Common myeloid progenitor, CD34-positive (primary cell): ENCODE results near the gene DACH1.

Experiments
- CTCF ChIA-PET: fragments of 350-600 bp; sonication (Branson Sonifier 250); formaldehyde crosslinking; loops from one replicate; lab custom pipeline; 2021; ENCODE audit warnings: antibody characterized with exemption; lab: Charles Lee
- POLR2A ChIA-PET: fragments of 350-600 bp; sonication (Branson Sonifier 250); formaldehyde crosslinking; loops from one replicate; lab custom pipeline; 2021; ENCODE audit warnings: antibody characterized with exemption; lab: Charles Lee
- DNase-seq, 3 donors: peaks; one replicate each; pipeline versions ENCODE4 v3.0.0 to v3.0.0-alpha.2; 2013
- H3K27ac ChIP-seq, 2 experiments: 1 replicate in 1 of 2; 2 replicates in 1 of 2; pipeline ENCODE4 v1.7.0; 2013; ENCODE audit warnings: inconsistent platforms in 2 of 2, low read length in 2 of 2, mild to moderate bottlenecking in 2 of 2, low read depth in 1 of 2, moderate library complexity in 1 of 2; ENCODE audit not compliant: severe bottlenecking in 2 of 2, insufficient read depth in 1 of 2, poor library complexity in 1 of 2
- H3K27me3 ChIP-seq, 5 experiments: replicated peaks in 2 of 5; 1 replicate in 3 of 5; 2 replicates in 2 of 5; pipeline versions ENCODE4 v1.6.1 to v1.7.0; 2013; ENCODE audit warnings: low read length in 4 of 5, mild to moderate bottlenecking in 2 of 5, moderate library complexity in 2 of 5, inconsistent platforms in 1 of 5; ENCODE audit not compliant: insufficient read depth in 5 of 5, control insufficient read depth in 4 of 5
- H3K36me3 ChIP-seq, 4 experiments: 1 replicate in 2 of 4; 2 replicates in 2 of 4; pipeline versions ENCODE4 v1.6.1 to v1.7.0; 2013; ENCODE audit warnings: low read length in 3 of 4, control low read depth in 1 of 4, mild to moderate bottlenecking in 1 of 4; ENCODE audit not compliant: control insufficient read depth in 4 of 4, insufficient read depth in 4 of 4
- H3K4me1 ChIP-seq, 4 experiments: 1 replicate in 3 of 4; 2 replicates in 1 of 4; pipeline versions ENCODE4 v1.6.1 to v1.7.1; 2013; ENCODE audit warnings: low read length in 3 of 4, mild to moderate bottlenecking in 3 of 4, control low read depth in 1 of 4, inconsistent platforms in 1 of 4, moderate library complexity in 1 of 4; ENCODE audit not compliant: control insufficient read depth in 4 of 4, insufficient read depth in 4 of 4; ENCODE audit errors: control extremely low read depth in 1 of 4
- H3K4me3 ChIP-seq, 7 experiments: 1 replicate in 4 of 7; 2 replicates in 3 of 7; pipeline versions ENCODE4 v1.5.1 to v1.7.0; 2013; ENCODE audit warnings: mild to moderate bottlenecking in 7 of 7, low read length in 6 of 7, moderate library complexity in 6 of 7, inconsistent platforms in 2 of 7, low read depth in 2 of 7, control low read depth in 1 of 7; ENCODE audit not compliant: insufficient read depth in 4 of 7, control insufficient read depth in 1 of 7; ENCODE audit errors: extremely low read depth in 1 of 7
- H3K9me3 ChIP-seq, 5 experiments: 1 replicate in 4 of 5; 2 replicates in 1 of 5; pipeline versions ENCODE4 v1.6.1 to v1.7.1; 2013; ENCODE audit warnings: low read length in 4 of 5, mild to moderate bottlenecking in 2 of 5, inconsistent platforms in 1 of 5, low read depth in 1 of 5, moderate library complexity in 1 of 5; ENCODE audit not compliant: control insufficient read depth in 4 of 5, insufficient read depth in 2 of 5; ENCODE audit errors: control extremely low read depth in 1 of 5
- WGBS: methylation state at CpG from one replicate; pipeline ENCODE4 v1.1.5; 2013; ENCODE audit not compliant: insufficient coverage; 5-methylcytosine and 5-hydroxymethylcytosine counted together

DACH1 gene

DNA sequence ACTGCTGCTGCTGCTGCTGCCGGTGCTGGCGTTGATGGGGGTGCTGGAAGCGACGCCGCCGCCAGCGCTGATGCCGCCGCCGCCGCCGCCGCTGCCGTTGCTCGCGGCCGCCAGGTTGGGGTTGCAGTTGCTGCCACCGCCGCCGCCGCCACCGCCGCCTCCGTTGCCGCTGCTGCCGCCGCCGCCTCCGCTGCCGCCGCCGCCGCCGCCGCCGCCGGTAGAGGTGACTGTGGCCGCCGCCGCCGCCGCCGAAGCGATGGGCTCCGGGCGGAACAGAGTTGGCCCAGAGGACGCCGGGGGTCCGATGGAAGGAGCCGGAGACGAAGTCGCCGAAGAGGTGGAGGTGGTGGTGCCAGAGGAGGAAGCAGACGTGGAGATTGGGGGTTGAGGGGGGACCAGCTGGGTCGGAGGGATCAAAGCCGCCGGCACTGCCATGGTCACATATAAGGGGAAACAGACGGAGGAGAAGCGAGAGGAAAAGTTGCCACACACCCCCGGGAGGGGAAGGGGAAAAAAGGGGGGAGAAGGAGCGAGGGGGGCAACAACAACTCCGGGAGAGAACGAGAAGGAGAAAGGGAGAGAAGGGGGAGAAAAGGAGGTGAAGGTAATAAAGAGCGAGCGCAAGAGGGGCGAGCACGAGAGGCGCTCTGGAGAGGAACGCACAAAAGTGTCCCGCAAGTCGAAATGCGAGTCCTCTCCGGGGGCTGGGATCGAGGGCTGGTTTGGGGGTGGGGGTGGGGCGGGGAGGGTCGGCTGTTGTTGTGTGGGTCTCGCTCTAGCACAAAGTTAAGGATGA lies 471 bp downstream of the DACH1 start:
- H3K4me1 ChIP-seq, result peaks cover 7 to 43% (median 22%) of the 10 kb centered on the region in 4 experiments
- peak overlapping the region; percentile 76 to 99 (median 98) for H3K4me3 ChIP-seq
- H3K9me3 ChIP-seq, result no peaks in the 10 kb centered on the region
- H3K27me3 ChIP-seq, result no peaks in the 10 kb centered on the region
- H3K27ac ChIP-seq, result peak overlapping the region; percentile 66 to 79
- no peaks in the 10 kb centered on the region for H3K36me3 ChIP-seq
- ChIA-PET POLR2A (interaction anchor here (0.5 to 1.3 kb wide), 3 partner anchors 12 to 110 kb away, joined by 3 to 5 read pairs (median 3); no protein-coding TSS in a partner anchor), CTCF (interaction anchor here (1.3 to 4.2 kb wide), 3 partner anchors 12 to 253 kb away, joined by 3 to 32 read pairs (median 3); no protein-coding TSS in a partner anchor)
- 0% methylated on average over 46 of the region's 77 CpGs for WGBS
- peak; percentile 44 to 88 (median 87) for DNase-seq

DNA sequence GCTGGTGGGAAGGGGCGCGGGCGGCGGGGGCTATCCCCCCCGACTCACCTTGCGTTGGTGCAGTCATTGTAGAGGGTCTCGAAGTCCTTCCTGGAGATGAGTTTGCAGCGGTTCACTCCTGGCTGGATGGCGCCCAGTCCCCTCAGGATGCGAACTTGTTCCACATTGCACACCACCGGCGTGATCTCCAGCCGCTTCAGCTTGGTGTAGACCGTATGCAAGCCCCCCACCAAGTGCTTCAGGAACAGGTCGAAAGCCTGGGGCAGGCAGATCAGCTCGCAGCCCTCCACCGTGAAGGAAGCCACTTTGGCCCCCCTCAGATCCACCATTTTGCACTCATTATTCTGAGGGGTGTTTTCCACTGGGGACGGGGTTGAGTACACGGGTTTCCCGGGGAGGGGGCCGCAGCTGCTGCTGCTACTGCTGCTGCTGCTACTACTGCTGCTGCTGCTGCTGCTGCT lies 1.1 kb downstream of the DACH1 start:
- H3K4me3 ChIP-seq, result peak overlapping the region; percentile 76 to 99 (median 98)
- H3K27me3 ChIP-seq, result no peaks in the 10 kb centered on the region
- no peaks in the 10 kb centered on the region for H3K9me3 ChIP-seq
- H3K4me1 ChIP-seq, result peaks cover 9 to 49% (median 23%) of the 10 kb centered on the region in 4 experiments
- peak overlapping the region; percentile 77 to 85 for H3K27ac ChIP-seq
- no peaks in the 10 kb centered on the region for H3K36me3 ChIP-seq
- CTCF ChIA-PET, result interaction anchor here (1.3 kb wide), 1 partner anchor 51 kb away, joined by 3 read pairs; no protein-coding TSS in a partner anchor
- peak in 2 of 3 donors; percentile 17 to 59 for DNase-seq
- 0% methylated on average over 19 of the region's 21 CpGs for WGBS
- POLR2A ChIA-PET, result interaction anchor here (0.5 to 1.3 kb wide), 2 partner anchors 38 to 109 kb away, joined by 3 read pairs; no protein-coding TSS in a partner anchor

DNA sequence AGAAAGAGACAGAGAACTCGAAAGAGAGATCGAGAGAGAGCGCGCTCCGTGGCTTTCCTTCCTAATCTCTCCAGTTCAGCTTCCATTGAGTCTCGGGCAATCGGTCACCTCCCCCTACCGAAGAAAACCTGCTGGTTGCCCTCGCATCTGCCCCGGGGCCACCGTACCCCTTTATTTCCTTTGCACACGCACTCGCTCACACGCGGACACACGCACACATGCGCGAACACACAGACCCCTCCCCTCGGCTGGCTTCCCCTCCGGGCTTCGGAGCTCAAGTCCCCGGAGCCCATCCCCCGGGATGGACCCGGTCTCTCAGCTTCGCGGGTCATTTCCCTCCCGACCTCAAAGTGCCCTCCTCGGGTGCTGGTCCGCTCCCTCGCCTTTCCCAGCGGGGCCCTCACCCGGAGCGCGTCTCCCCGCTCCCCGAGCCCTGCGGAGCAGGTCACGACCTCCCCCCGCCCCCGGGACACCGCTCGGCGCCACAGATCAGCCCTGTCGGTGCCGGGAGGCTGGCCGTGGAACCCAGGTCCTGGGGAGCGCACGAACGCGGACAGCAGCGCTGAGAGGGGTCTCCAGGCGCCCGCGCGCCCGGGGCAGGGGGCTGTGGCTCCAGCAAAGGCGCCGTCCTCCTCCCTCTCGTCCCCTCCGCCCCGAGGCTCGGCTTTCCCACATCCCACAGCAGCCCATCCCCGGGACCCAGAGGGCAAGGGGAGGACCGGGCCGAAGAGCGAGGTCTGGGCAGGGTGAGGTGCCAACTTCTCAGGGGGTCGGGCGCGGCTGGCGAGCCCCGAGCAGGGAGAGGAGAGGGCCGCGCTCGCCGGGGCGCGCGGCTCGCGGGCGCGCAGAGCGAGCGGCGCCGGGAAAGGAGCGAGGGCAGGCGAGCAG lies 1.8 kb downstream of the DACH1 start:
- H3K4me1 ChIP-seq, result peaks cover 11 to 53% (median 24%) of the 10 kb centered on the region in 4 experiments
- DNase-seq, result peak; percentile 79 to 92 (median 88)
- peak overlapping the region; percentile 77 to 85 for H3K27ac ChIP-seq
- 0% methylated on average over 60 of the region's 88 CpGs for WGBS
- H3K4me3 ChIP-seq, result peak overlapping the region; percentile 76 to 99 (median 98)
- CTCF ChIA-PET, result interaction anchor here (0.7 to 2.3 kb wide), 6 partner anchors 13 to 252 kb away, joined by 3 to 5 read pairs (median 3); no protein-coding TSS in a partner anchor
- no peaks in the 10 kb centered on the region for H3K27me3 ChIP-seq
- POLR2A ChIA-PET, result interaction anchor here (0.6 to 1.3 kb wide), 4 partner anchors 10 to 135 kb away, joined by 3 to 6 read pairs (median 4); no protein-coding TSS in a partner anchor
- no peaks in the 10 kb centered on the region for H3K36me3 ChIP-seq
- H3K9me3 ChIP-seq, result no peaks in the 10 kb centered on the region

DNA sequence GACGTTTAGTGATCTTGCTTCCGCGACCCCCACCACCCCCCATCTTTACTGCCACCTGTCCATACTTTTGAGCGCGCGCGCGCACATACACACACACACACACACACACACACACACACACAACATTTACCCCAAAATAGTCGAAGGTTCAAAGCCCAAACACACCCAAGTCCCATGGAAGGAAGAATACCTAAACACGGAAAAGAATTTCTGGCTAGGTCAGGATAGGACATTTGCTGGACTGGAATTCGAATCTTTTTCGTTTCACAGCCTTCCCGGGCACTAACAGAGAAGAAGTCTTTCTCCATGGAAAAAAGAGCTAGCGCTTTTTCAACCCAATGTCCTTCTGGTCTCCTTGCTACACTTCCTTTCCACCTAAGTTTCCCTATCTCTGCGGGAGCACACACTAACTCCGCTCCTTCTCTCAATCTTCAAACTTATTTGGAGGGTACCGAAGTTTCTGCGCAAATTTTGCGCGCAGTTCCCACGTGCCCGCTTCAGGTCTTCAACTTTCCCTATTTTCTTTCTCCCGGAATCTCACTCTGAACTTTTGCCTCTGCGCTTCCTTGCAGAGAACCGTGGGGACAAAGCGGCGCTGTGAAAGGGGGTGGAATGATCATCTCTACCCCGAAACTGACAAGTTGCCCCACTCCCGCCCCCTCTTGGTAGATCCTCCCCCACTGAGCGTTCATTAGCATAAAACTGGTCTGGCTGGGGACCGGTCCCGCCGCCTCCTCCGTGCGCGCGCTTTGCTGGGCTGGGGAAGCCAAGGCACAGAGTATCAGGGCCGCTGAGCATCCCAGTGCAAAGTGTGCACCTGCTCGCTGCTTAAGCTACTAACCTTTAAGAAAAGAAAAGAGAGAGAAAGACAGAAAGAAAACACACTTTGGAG lies 2.7 kb downstream of the DACH1 start:
- Histone ChIP-seq H3K9me3 (no peaks in the 10 kb centered on the region), H3K4me1 (peaks cover 8 to 51% (median 24%) of the 10 kb centered on the region in 4 experiments), H3K27ac (peak overlapping the region; percentile 77 to 85), H3K4me3 (peak overlapping the region; percentile 76 to 99 (median 98)), H3K36me3 (no peaks in the 10 kb centered on the region), H3K27me3 (no peaks in the 10 kb centered on the region)
- WGBS, result 0% methylated on average over 22 of the region's 39 CpGs
- DNase-seq, result peak; percentile 89 to 93 (median 90)
- CTCF ChIA-PET, result interaction anchor here (0.7 to 2.3 kb wide), 7 partner anchors 12 to 251 kb away, joined by 3 to 5 read pairs (median 3); no protein-coding TSS in a partner anchor
- POLR2A ChIA-PET, result interaction anchor here (0.6 to 0.7 kb wide), 4 partner anchors 9 to 251 kb away, joined by 3 to 6 read pairs (median 4); no protein-coding TSS in a partner anchor

DNA sequence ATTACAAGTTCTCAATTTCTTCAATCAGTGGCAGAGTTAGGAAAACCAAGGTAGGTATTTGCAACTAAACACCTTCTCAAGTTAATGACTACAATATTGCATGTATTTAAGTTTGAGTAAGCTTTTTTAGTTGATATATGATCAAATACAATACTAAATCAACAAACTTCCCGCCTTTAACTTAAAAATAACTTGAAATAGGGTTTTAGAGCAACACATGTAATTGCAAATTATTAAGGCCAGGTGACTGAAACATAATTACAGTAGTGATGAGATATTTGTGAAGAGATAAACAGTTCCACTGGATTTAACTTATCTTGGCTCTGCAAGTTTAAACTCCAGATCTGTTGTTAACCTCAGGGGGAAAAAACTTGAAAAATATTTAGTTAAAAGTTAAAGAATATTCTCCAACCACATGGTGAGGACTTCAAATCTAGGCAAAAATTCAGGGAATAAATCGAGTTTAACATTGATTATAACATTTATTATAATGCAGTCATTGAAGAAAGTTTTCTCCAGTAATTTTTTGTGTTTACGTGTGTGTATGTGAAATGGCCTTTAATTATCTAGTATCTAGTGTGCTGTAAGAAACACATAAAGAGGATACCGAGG lies 3.6 kb downstream of the DACH1 start:
- Histone ChIP-seq H3K36me3 (no peaks in the 10 kb centered on the region), H3K4me3 (peak overlapping the region in 6 of 7 experiments; percentile 13 to 99 (median 98)), H3K27ac (peak overlapping the region; percentile 77 to 85), H3K9me3 (no peaks in the 10 kb centered on the region), H3K27me3 (no peaks in the 10 kb centered on the region), H3K4me1 (peaks cover 8 to 51% (median 24%) of the 10 kb centered on the region in 4 experiments)
- CTCF ChIA-PET, result interaction anchor here (0.9 to 2.3 kb wide), 6 partner anchors 9 to 26 kb away, joined by 3 to 5 read pairs (median 3); no protein-coding TSS in a partner anchor
- no CpG with 5 or more reads among the region's 4 CpGs for WGBS
- POLR2A ChIA-PET, result interaction anchor here (0.7 to 0.9 kb wide), 2 partner anchors 36 to 250 kb away, joined by 3 to 4 read pairs; no protein-coding TSS in a partner anchor
- DNase-seq, result no peak
